Fibroblast of the conjunctiva (primary cell): ENCODE results near the gene SLC23A1.

Experiments used
- DNase-seq: peaks from one replicate; pipeline ENCODE4 v3.0.0-alpha.2; 2010; ENCODE audit warnings: low read depth

SLC23A1 gene

GRCh38 chr5:139407517-139407916, 24.4 kb upstream of the SLC23A1 start:
- DNase-seq, result no peak

DNA sequence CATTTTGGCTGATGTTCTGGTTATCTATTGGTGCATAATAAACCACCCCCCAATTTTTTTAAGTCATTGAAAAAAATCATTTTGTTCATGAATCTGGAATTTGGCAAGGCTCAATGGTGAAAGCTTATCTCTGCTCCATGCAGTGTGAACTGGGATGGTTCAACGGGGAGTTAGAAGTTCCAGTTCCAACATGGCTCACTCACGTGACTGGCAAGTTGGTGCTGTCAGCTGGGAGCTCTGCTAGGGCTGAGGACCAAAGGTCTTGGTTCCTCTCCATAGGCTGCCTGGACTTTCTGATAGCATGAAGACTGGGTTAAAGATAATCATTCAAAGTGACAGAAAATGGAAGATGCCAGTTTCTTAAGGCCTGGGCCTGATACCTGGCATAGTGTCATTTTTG, 23.9 kb upstream of the SLC23A1 start:
- DNase-seq, result no peak

- no peak for DNase-seq
Observed at GRCh38 chr5:139404484-139404840, 21.4 kb upstream of the SLC23A1 start.

- DNase-seq, result peak; percentile 95
Observed at GRCh38 chr5:139403787-139404483, 20.8 kb upstream of the SLC23A1 start, which contains the start of gene SPATA24. TSS of gene SPATA24 (minus strand) at chr5:139404089. CDS start at chr5:139404060, 29 bp downstream.

GRCh38 chr5:139403418-139403786, 20.3 kb upstream of the SLC23A1 start:
- no peak for DNase-seq

- no peak for DNase-seq
Observed at GRCh38 chr5:139402561-139403158, 19.6 kb upstream of the SLC23A1 start.

- no peak for DNase-seq
Observed at GRCh38 chr5:139401546-139401945, 18.4 kb upstream of the SLC23A1 start.

GRCh38 chr5:139399501-139400121, 16.5 kb upstream of the SLC23A1 start:
- no peak for DNase-seq

GRCh38 chr5:139397921-139398320, 14.8 kb upstream of the SLC23A1 start:
- DNase-seq, result no peak

- no peak for DNase-seq
Observed at GRCh38 chr5:139396691-139397090, 13.6 kb upstream of the SLC23A1 start.

DNA sequence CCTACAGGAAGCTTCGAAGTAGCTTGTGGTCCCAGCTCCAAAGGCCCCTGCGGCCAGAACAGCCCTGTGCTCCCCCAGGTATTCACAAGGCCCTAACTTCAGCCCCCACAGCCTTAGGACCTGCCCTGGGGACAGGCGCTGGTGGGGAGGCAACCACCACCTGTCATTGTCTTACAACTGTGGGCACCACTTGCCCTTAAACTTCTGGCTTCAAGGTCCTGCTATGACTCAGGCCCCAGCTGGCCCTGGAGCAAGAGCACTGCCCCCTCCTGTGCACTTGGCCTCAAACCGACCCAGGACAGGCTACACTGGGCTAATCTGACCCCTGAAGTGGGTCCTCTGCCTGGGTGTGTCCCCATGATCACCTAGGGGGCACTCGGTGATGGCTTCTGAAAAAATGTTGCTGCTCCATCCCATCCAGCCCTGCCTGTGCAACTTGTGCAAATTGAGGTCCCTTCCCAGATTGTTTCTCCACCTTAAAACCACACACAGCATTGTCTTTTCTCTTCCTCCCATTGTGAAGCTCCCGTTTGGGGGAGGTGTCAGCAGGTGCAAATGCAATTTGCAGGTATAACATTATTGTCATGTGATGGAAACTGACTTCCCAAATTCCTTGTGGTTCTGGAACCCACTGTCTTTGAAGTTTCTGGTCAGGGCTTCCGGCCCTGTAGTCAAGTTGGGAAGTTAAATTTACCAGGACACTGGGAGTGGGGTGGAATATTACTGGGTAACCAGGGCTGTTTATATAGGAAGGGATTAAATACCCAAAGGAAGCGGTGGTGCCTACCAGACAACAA, 12.9 kb upstream of the SLC23A1 start:
- no peak for DNase-seq

DNA sequence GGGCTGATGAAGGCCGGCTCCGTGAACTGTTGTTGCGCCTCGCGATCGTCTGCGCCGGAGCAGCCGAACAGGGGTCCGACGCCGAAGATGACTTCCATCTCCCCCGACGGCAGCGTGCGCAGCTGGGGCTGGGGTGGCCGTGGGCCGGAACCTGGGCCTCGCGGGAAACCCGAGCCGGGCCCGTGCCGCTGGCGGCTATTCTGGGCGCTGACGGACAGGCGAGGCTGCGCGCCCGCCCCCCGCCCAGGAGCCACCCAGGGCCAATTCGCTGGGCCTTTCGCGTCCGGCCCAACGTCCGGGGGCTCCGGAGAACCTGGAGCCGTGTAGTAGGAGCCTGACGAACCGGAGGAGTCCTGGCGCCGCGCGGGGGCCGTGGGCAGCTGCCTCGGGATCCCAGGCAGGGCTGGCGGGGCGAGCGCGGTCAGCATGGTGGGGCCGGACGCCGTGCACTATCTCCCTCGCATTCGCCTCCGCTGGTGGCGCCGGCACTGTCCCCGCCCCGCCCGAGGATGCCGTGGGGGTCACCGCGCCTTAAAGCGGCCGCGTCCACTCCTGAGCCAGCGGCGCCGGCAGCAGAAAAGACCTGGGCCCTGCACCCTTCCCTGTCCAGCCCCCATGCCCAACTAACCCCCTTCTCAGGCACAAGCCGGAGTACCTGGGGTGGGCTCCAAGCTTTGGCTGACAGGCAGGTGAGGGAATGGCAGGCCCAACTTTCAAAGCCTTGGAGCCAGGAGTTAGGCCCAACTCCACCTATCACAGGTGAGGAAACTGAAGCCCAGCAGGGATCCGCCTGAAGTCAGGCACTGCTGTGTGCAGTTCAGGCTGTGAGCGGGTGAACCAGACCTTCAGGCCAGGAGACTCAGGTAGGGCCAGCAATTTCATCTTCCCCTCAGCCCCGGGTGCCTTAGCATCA, 11.8 kb upstream of the SLC23A1 start, which contains the start of gene PROB1:
Gene PROB1 (minus strand): TSS at position 451 of the 913 bp plus-strand sequence. CDS start 23 bp downstream, at position 428.
- DNase-seq, result no peak

DNA sequence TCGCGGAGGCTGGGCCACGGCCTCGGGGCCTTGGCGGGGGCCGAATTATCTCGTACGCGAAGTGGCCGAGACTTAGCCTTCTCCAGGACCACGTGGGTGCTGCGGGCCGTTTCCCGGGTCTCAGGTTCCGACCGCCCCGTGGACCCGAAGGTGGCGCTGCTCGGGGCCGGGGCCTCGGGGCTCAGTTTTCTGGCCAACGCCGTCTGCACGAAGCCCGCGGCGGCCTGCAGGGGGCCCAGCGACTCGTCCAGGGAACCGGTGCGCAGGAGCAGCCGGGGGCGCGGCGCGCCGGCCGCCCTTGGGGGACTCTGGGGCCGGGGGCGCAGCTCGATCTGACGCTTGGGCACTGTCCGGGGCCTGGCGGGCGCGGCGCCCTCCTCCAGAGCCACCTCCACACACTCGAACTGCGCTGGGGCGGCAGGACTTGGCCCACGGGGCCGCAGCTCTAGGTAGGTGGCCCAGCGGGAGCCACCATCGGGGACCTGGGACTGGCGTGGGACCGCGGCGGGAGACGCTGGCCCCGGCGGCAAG, 11.1 kb upstream of the SLC23A1 start:
- DNase-seq, result no peak

DNA sequence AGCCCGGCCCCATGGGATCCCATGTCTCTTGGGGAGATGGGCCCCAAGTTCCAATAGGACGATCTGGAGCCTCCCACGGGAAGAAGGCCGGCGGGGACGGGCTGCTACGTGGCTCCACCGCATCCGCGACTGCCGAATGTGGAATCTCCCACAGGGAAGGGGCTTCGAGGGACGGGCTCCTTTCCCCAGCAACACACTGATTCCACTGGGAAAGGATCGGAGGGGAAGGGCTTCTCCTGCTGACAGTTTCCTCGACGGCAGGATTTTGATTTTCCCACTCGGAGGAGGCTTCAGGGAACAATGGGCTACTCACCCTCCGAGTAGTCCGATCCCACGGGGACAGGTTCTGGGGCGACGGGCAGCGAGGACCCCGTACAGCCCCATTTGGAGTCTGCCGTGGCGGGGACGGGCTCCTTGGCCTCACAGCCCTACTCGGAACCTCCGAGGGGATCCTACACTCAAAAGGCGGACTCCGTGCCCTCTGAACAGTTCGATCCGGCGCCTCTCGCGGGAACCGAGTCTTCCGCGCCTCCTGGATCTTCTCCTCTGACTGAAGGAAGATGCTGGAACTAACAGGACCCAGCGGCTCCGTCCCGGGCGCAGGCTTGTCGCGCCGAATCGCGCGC, 10.5 kb upstream of the SLC23A1 start:
- no peak for DNase-seq

GRCh38 chr5:139392678-139393496, 9.8 kb upstream of the SLC23A1 start:
- peak; percentile 48 for DNase-seq

- DNase-seq, result no peak
Observed at GRCh38 chr5:139392324-139392677, 9.2 kb upstream of the SLC23A1 start.

- DNase-seq, result no peak
Observed at GRCh38 chr5:139391570-139392323, 8.7 kb upstream of the SLC23A1 start.

DNA sequence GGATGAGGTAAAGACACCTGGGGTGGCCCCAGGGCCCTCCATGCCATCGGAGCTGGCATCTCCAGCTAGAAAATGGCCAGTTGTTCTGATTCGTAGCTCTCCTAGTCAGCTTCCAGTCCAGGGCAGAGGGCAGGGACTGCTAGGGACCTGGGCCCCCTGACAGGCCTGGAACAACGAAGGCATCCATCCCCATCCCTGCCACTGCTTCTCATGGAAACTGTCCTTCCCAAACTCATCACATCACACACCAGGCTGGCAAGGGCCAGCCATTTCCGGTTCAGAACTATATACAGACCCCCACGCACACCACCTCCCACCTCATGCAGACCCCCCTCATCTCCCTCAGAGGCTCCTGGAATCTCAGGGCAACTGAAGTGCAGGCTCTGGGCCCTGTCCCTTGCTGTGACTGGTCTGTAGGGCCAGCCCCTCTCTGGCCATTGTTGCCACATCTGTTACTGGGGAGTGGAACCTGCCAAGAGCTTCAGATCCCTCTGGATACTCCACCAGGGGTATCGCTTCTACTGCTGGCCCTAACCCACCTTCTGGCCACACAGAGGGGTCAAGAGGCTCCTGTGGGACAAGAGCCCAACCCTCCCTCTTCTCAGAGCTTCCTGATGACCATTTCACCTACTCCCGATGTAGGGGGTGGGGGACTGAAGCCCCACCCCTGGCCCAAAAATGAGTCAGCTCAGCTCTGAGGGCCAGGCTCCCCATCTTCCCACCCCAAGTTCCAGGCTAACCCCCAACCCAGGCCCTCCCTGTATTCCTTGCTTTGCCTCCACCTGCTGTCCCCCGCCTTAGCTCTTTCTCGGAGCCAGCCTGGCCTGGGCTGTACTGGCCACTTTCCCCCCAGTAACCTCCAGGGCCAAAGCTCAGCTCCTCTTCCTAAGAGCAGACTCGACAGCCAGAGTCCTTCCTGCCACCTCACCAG, 7.8 kb upstream of the SLC23A1 start:
- no peak for DNase-seq
